AG04450 (cell line): ENCODE data around the gene ARID4B. TPM values are rescaled to one million over a fixed set of nuclear protein-coding genes. Genes with fewer than 3 reads are reported as not detected.

ENCODE experiments used
- CTCF ChIA-PET: fragments of 300-600, 350-600 bp; formaldehyde crosslinking; extraction: SDS; loops from one replicate; lab custom pipeline; 2022; ENCODE audit warnings: antibody characterized with exemption, inconsistent platforms; lab: Charles Lee
- POLR2A ChIA-PET: fragments of 350-600 bp; formaldehyde crosslinking; extraction: SDS; loops from one replicate; lab custom pipeline; 2021; ENCODE audit warnings: antibody characterized with exemption, inconsistent platforms; lab: Yijun Ruan, JAX
- DNase-seq: peaks from one replicate; pipeline ENCODE4 v3.0.0-alpha.2; 2011; ENCODE audit warnings: low read depth, low spot score
- H3K27ac ChIP-seq: one replicate; pipeline ENCODE4 v1.5.1; 2012; ENCODE audit warnings: low read depth, low read length, control low read depth
- H3K27me3 ChIP-seq: one replicate; pipeline ENCODE4 v1.6.0; 2012; ENCODE audit warnings: low read length; ENCODE audit not compliant: control insufficient read depth, insufficient read depth
- H3K4me3 ChIP-seq: 2 replicates; pipeline ENCODE4 v1.5.1; 2011; ENCODE audit warnings: mild to moderate bottlenecking, low read depth, low read length, control low read depth
- H3K9me3 ChIP-seq: 2 replicates; pipeline ENCODE4 v1.5.1; 2012; ENCODE audit warnings: low read length; ENCODE audit not compliant: control insufficient read depth, insufficient read depth
- CTCF ChIP-seq: IDR thresholded peaks from 2 replicates; pipeline ENCODE4 v1.5.1; 2011; ENCODE audit warnings: low read depth, low read length, control low read depth, inconsistent platforms
- polyA plus RNA-seq: library from polyadenylated mRNA; depleted of rRNA; stranded (reverse); fragments of >200 nt; gene quantifications from 2 replicates; pipeline ENCODE4 v1.2.3, GENCODE V29; 2011

Gene ARID4B
- polyA plus RNA-seq, 1 experiment = 15.6 TPM

DNA sequence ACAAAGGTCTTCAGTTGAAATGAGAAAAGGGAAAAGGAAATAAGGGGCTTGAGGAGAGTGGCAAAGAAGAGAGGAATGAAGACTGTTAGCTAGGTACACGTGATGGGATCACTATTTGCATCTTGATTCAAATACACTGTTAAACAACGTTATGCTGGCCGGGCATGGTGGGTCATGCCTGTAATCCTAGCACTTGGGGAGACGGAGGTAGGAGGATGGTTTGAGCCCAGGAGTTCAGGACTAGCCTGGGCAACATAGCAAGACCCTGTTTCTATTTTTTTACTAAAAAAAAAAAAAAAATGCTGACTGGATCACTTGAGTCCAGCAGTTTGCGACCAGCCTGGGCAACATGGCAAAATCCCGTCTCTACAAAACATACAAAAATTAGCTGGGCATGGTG, 169.3 kb downstream of the ARID4B start:
- no peaks in the 10 kb centered on the region for H3K9me3 ChIP-seq
- no peak for DNase-seq
- no peak overlapping the region for H3K4me3 ChIP-seq
- no peak overlapping the region for H3K27ac ChIP-seq
- ChIA-PET CTCF (interaction anchor here (0.6 to 3.2 kb wide), 3 partner anchors 40 to 258 kb away, joined by 3 to 16 read pairs (median 4); no protein-coding TSS in a partner anchor), POLR2A (no interaction called here)
- no peak for TF ChIP-seq CTCF
- no peaks in the 10 kb centered on the region for H3K27me3 ChIP-seq

- ChIA-PET CTCF (interaction anchor here (1.6 kb wide), 1 partner anchor 18 kb away, joined by 5 read pairs; no protein-coding TSS in a partner anchor), POLR2A (no interaction called here)
- H3K4me3 ChIP-seq = no peak overlapping the region
- no peak overlapping the region for H3K27ac ChIP-seq
- H3K27me3 ChIP-seq = no peaks in the 10 kb centered on the region
- H3K9me3 ChIP-seq = no peaks in the 10 kb centered on the region
- TF ChIP-seq CTCF = no peak
- DNase-seq = no peak
These were observed 170.8 kb downstream of the ARID4B start for GRCh38 chr1:235157150-235157549.

DNA sequence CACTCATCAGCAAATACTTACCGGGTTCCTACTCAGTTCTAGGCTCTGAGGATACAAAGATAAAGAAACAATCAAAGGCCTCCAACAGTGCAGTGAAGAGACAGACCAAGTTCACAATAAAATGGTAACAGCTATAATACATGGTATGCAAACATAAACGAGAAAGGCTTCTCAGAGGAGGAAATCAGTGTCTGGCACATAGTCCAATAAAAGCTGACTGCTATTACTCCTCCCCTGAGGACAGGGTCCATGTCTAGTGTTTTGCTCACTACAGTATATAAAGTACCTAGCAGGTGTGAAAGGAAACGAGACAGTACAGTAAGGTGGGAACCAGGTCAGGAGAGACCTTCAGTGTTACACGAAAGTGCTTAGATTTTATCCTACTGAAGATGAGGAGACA, 171.2 kb downstream of the ARID4B start:
- Histone ChIP-seq H3K27me3 (no peaks in the 10 kb centered on the region), H3K27ac (no peak overlapping the region), H3K9me3 (no peaks in the 10 kb centered on the region), H3K4me3 (no peak overlapping the region)
- POLR2A ChIA-PET = no interaction called here
- CTCF ChIA-PET = interaction anchor here (1.3 to 1.6 kb wide), 2 partner anchors 17 to 260 kb away, joined by 5 read pairs; no protein-coding TSS in a partner anchor
- DNase-seq = no peak
- no peak for TF ChIP-seq CTCF

- Histone ChIP-seq H3K27me3 (no peaks in the 10 kb centered on the region), H3K9me3 (no peaks in the 10 kb centered on the region), H3K27ac (no peak overlapping the region), H3K4me3 (no peak overlapping the region)
- no peak for DNase-seq
- ChIA-PET CTCF (interaction anchor here (1.3 to 1.6 kb wide), 2 partner anchors 17 to 261 kb away, joined by 5 read pairs; no protein-coding TSS in a partner anchor), POLR2A (interaction anchor here (0.7 kb wide), 1 partner anchor 38 kb away, joined by 3 read pairs; no protein-coding TSS in a partner anchor)
- no peak for TF ChIP-seq CTCF
These were observed 171.7 kb downstream of the ARID4B start for GRCh38 chr1:235156265-235156664.

- CTCF ChIA-PET = no interaction called here
- Histone ChIP-seq H3K4me3 (no peak overlapping the region), H3K27ac (no peak overlapping the region), H3K9me3 (no peaks in the 10 kb centered on the region), H3K27me3 (no peaks in the 10 kb centered on the region)
- POLR2A ChIA-PET = interaction anchor here (0.6 to 1.0 kb wide), 4 partner anchors 8 to 37 kb away, joined by 3 to 5 read pairs (median 4); no protein-coding TSS in a partner anchor
- no peak for DNase-seq
- TF ChIP-seq CTCF = no peak
These were observed 175.7 kb downstream of the ARID4B start for GRCh38 chr1:235152235-235152634.
